ENCODE results near the gene NREP. TPM values are rescaled to one million over a fixed set of nuclear protein-coding genes. Genes with fewer than 3 reads are reported as not detected.

The NREP gene
- total and polyA plus RNA-seq, 4 donors, result 3.0 to 82.7 (median 9.8) TPM

DNA sequence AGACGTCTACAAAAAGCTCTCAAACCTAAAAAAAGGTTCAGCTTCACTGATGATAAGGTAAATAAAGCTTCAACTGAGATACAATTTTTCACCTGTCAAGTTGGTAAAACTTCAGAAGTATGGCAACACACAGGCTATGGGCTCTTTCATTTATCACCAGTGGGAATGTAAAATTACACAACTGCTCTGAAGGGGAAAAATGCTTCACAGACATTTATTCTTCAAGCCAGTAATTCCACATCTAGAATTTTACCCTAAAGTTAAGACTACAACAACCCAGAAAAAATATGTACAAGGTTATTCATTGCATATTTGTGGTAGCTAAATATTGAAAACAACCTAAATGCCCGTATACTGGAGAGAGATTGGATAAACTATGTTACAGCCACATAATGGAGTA lies 48.1 kb upstream of the NREP start (continued):
- TF ChIP-seq ZBTB33 (IDR thresholded peaks at IDR 0.05) (no peak), GABPA (IDR thresholded peaks at IDR 0.05 in 1 of 2, conservative IDR thresholded peaks at IDR 0.05 in 1 of 2) (no peak), EGR1 (IDR thresholded peaks at IDR 0.05; ENCODE audit: low read depth in 2 of 2) (no peak), TAF1 (conservative IDR thresholded peaks at IDR 0.05) (no peak), RAD21 (IDR thresholded peaks at IDR 0.05) (no peak), FOXA1 (IDR thresholded peaks at IDR 0.05) (no peak), JUND (IDR thresholded peaks at IDR 0.05) (no peak)

GRCh38 chr5:111800351-111800750 lies 43.4 kb upstream of the NREP start:
- no peak overlapping the region for H3K4me3 ChIP-seq (ENCODE audit: low read depth in 1 of 3, low read length in 3 of 3)
- WGBS, result 65% methylated on average over 3 of the region's 3 CpGs
- no peak for TF ChIP-seq YY1 (IDR thresholded peaks at IDR 0.05)
- no peak for TF ChIP-seq JUND (IDR thresholded peaks at IDR 0.05)
- TF ChIP-seq NR2F2 (IDR thresholded peaks at IDR 0.05), result no peak
- TF ChIP-seq ZBTB33 (IDR thresholded peaks at IDR 0.05), result no peak
- no peak for TF ChIP-seq HNF4A (conservative IDR thresholded peaks at IDR 0.05)
- TF ChIP-seq, protein P1, sequence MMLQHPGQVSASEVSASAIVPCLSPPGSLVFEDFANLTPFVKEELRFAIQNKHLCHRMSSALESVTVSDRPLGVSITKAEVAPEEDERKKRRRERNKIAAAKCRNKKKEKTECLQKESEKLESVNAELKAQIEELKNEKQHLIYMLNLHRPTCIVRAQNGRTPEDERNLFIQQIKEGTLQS (IDR thresholded peaks at IDR 0.05), result no peak
- TF ChIP-seq, protein P2, sequence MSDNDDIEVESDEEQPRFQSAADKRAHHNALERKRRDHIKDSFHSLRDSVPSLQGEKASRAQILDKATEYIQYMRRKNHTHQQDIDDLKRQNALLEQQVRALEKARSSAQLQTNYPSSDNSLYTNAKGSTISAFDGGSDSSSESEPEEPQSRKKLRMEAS (IDR thresholded peaks at IDR 0.05), result no peak
- no peak for TF ChIP-seq SP1 (IDR thresholded peaks at IDR 0.05)
- no peak for TF ChIP-seq RXRA (IDR thresholded peaks at IDR 0.05)
- H3K4me1 ChIP-seq (ENCODE audit: control insufficient read depth in 4 of 4, insufficient read depth in 4 of 4, low read length in 3 of 4), result no peaks in the 10 kb centered on the region
- H3K27ac ChIP-seq (ENCODE audit: low read depth in 1 of 2, low read length in 2 of 2), result no peak overlapping the region
- no peaks in the 10 kb centered on the region for H3K36me3 ChIP-seq (ENCODE audit: control insufficient read depth in 4 of 4, insufficient read depth in 3 of 4, low read depth in 1 of 4, low read length in 3 of 4)
- no peak overlapping the region for H3K9ac ChIP-seq (ENCODE audit: low read depth in 1 of 2, low read length in 2 of 2)
- no peaks in the 10 kb centered on the region for H3K9me3 ChIP-seq (ENCODE audit: control insufficient read depth in 4 of 4, low read length in 3 of 4)
- no peaks in the 10 kb centered on the region for H3K27me3 ChIP-seq (ENCODE audit: control insufficient read depth in 4 of 4, insufficient read depth in 4 of 4, low read length in 3 of 4)
- DNase-seq (ENCODE audit: low spot score), result no peak

- Histone ChIP-seq H3K9me3 (ENCODE audit: control insufficient read depth in 4 of 4, low read length in 3 of 4) (no peaks in the 10 kb centered on the region), H3K27me3 (ENCODE audit: control insufficient read depth in 4 of 4, insufficient read depth in 4 of 4, low read length in 3 of 4) (no peaks in the 10 kb centered on the region), H3K27ac (ENCODE audit: low read depth in 1 of 2, low read length in 2 of 2) (no peak overlapping the region), H3K9ac (ENCODE audit: low read depth in 1 of 2, low read length in 2 of 2) (no peak overlapping the region), H3K4me3 (ENCODE audit: low read depth in 1 of 3, low read length in 3 of 3) (no peak overlapping the region), H3K36me3 (ENCODE audit: control insufficient read depth in 4 of 4, insufficient read depth in 3 of 4, low read depth in 1 of 4, low read length in 3 of 4) (no peaks in the 10 kb centered on the region), H3K4me1 (ENCODE audit: control insufficient read depth in 4 of 4, insufficient read depth in 4 of 4, low read length in 3 of 4) (no peaks in the 10 kb centered on the region)
- DNase-seq (ENCODE audit: low spot score), result no peak
- WGBS, result 89% methylated on average over 1 of the region's 1 CpG
- TF ChIP-seq NR2F2 (IDR thresholded peaks at IDR 0.05), result no peak
- TF ChIP-seq REST (IDR thresholded peaks at IDR 0.05), result no peak
- no peak for TF ChIP-seq YY1 (IDR thresholded peaks at IDR 0.05)
- TF ChIP-seq FOXA1 (IDR thresholded peaks at IDR 0.05), result no peak
- no peak for TF ChIP-seq RAD21 (IDR thresholded peaks at IDR 0.05)
- no peak for TF ChIP-seq ZBTB33 (IDR thresholded peaks at IDR 0.05)
- TF ChIP-seq CTCF (IDR thresholded peaks at IDR 0.05; ENCODE audit: low read depth, low read length, missing input control), result no peak
- TF ChIP-seq HNF4A (conservative IDR thresholded peaks at IDR 0.05), result no peak
- TF ChIP-seq GABPA (IDR thresholded peaks at IDR 0.05 in 1 of 2, conservative IDR thresholded peaks at IDR 0.05 in 1 of 2), result no peak
These were observed 38.1 kb upstream of the NREP start for GRCh38 chr5:111795142-111795541.

All from liver (tissue), 9 donors.